Left ventricle myocardium inferior (tissue), 1 donor: ENCODE data around the gene RUVBL1. TPM values are rescaled to one million over a fixed set of nuclear protein-coding genes. Genes with fewer than 3 reads are reported as not detected.

Source experiments
- DNase-seq: peaks from one replicate; pipeline ENCODE4 v3.0.0-alpha.2; 2020
- H3K27ac ChIP-seq: fragments of 200-600 bp; replicated peaks from 2 replicates; pipeline ENCODE4 v1.8.0; 2021
- H3K27me3 ChIP-seq: fragments of 200-600 bp; 2 replicates; pipeline ENCODE4 v1.8.0; 2021; ENCODE audit warnings: low read depth
- H3K36me3 ChIP-seq: fragments of 200-600 bp; 2 replicates; pipeline ENCODE4 v1.8.0; 2021
- H3K4me1 ChIP-seq: fragments of 200-600 bp; 2 replicates; pipeline ENCODE4 v1.8.0; 2021
- H3K4me3 ChIP-seq: fragments of 200-600 bp; 2 replicates; pipeline ENCODE4 v1.8.0; 2021; ENCODE audit warnings: mild to moderate bottlenecking, moderate library complexity
- H3K9me3 ChIP-seq: fragments of 200-600 bp; replicated peaks from 2 replicates; pipeline ENCODE4 v1.8.0; 2021
- CTCF ChIP-seq: fragments of 200-600 bp; IDR thresholded peaks from 2 replicates; pipeline ENCODE4 v1.8.0; 2021; ENCODE audit warnings: antibody characterized with exemption, mild to moderate bottlenecking, borderline replicate concordance
- intact Hi-C: fragments of 100-400 bp; cut with micrococcal nuclease; formaldehyde crosslinking; loops from one replicate; pipeline ENCODE4 v1.11.0; 2022
- total RNA-seq: library from RNA; stranded (reverse); fragmentation: NEBNext Ultra II Directional; extraction: Animal tissue kit (Norgen Biotek cat#: 25700); gene quantifications from one replicate; pipeline ENCODE4 v1.2.1, GENCODE V29; 2021
- donor health status: DM: no; HTN: yes; CAD: no; lungs with severe emphysema.

The RUVBL1 gene
- total RNA-seq, 1 donor from 2014 or later: 25.3 TPM

- peaks cover 37% of the 10 kb centered on the region for H3K4me1 ChIP-seq
- peak; percentile 84 for DNase-seq
- no peaks in the 10 kb centered on the region for H3K9me3 ChIP-seq
- no peak for TF ChIP-seq CTCF
- H3K4me3 ChIP-seq: peak within 1 kb of the TSS; percentile 87
- no peaks in the 10 kb centered on the region for H3K27me3 ChIP-seq
- intact Hi-C loops: no loop called here
- peaks cover 12% of the 10 kb centered on the region for H3K36me3 ChIP-seq
- peak within 1 kb of the TSS; percentile 95 for H3K27ac ChIP-seq
Observed at GRCh38 chr3:128153156-128154041, 29.8 kb upstream of the RUVBL1 start, which contains the start of gene EEFSEC. EEFSEC (plus strand) TSS chr3:128153481; CDS start chr3:128153508, 27 bp downstream.

GRCh38 chr3:128152419-128153155 lies 29.0 kb upstream of the RUVBL1 start:
- no peaks in the 10 kb centered on the region for H3K27me3 ChIP-seq
- peaks cover 9% of the 10 kb centered on the region for H3K36me3 ChIP-seq
- peaks cover 37% of the 10 kb centered on the region for H3K4me1 ChIP-seq
- intact Hi-C loops: no loop called here
- DNase-seq: no peak
- TF ChIP-seq CTCF: no peak
- H3K27ac ChIP-seq: peak overlapping the region; percentile 95
- peak overlapping the region; percentile 87 for H3K4me3 ChIP-seq
- H3K9me3 ChIP-seq: no peaks in the 10 kb centered on the region

GRCh38 chr3:128151758-128152274 lies 28.2 kb upstream of the RUVBL1 start:
- intact Hi-C loops: no loop called here
- peaks cover 1% of the 10 kb centered on the region for H3K36me3 ChIP-seq
- no peak overlapping the region for H3K27ac ChIP-seq
- H3K4me3 ChIP-seq: no peak overlapping the region
- no peaks in the 10 kb centered on the region for H3K27me3 ChIP-seq
- DNase-seq: no peak
- no peaks in the 10 kb centered on the region for H3K9me3 ChIP-seq
- TF ChIP-seq CTCF: no peak
- H3K4me1 ChIP-seq: peaks cover 35% of the 10 kb centered on the region

- intact Hi-C loops: no loop called here
- DNase-seq: peak; percentile 35
Observed at GRCh38 chr3:128149650-128150049, 26.0 kb upstream of the RUVBL1 start.

More at GRCh38 chr3:128149650-128150049, 26.0 kb upstream of the RUVBL1 start:
- Histone ChIP-seq H3K4me1 (peaks cover 17% of the 10 kb centered on the region), H3K9me3 (no peaks in the 10 kb centered on the region), H3K27me3 (no peaks in the 10 kb centered on the region), H3K36me3 (no peaks in the 10 kb centered on the region), H3K27ac (no peak overlapping the region), H3K4me3 (no peak overlapping the region)
- TF ChIP-seq CTCF: no peak
